Measurements from ENCODE around the gene TRIM54. TPM values are rescaled to one million over a fixed set of nuclear protein-coding genes. Genes with fewer than 3 reads are reported as not detected.
"Not testable (repeated sequence)": the region's sequence is repeated elsewhere in the genome, so short reads cannot be mapped to it uniquely, and the experiment has no call there.

Gene TRIM54
- total RNA-seq, 1 donor from 2014 or later, result 0.26 TPM

DNA sequence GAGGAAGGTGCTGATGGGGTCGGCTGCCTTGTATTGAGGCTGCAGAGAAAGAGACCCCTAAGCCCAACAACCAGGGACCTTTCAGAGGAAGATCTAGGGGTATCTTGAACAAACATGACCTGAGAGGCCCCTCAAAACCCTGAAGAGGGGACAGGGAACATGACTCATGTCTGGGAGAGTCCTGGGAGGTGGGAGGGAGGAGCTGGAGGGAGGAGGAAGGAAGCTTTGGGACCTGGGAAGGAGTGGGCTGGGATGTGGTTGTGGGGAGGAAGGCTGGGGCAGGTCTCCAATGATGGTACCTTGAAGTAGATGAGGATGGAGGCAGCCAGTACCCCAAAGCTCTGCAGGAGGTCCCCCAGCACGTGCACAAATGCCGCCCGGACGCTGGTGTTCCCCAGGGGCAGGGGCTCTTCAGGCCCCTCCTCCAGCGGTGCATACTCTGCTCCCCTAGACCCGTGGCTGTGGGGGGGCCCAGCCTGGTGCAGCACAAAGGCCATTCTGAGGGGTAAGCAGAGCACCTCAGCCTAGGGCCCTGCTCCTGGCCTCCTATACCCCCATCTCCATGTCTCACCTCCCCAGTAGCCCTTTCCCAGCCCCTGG lies 25.3 kb upstream of the TRIM54 start:
- no peak for DNase-seq (ENCODE audit: low read depth in 2 of 2)

DNA sequence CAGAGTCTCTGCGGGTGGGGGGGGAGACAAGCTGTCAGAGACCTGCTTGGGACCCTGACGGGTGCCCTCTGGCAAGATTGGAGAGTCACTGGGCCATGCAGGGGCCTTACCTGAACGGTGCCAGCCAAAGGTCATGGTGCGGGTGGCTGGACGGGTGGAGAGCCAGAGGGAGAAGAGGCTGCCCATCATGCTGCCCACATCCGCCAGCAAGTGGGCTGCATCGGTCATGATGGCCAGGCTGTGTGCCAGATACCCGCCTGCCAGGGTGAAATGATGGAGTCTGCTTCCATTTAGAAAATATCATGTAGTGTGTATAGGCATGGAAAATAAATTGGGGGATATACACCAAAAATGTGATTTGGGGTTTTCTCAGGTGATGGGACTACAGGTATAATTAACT lies 24.2 kb upstream of the TRIM54 start:
- no peak for DNase-seq (ENCODE audit: low read depth in 2 of 2)

- DNase-seq (ENCODE audit: low read depth in 2 of 2), result peak in 1 of 2 donors; percentile 25
Measured at GRCh38 chr2:27261241-27261925, 20.8 kb upstream of the TRIM54 start.

- no peak for DNase-seq (ENCODE audit: low read depth in 2 of 2)
Measured at GRCh38 chr2:27261926-27262298, 20.3 kb upstream of the TRIM54 start.

- DNase-seq (ENCODE audit: low read depth in 2 of 2), result peak in 1 of 2 donors; percentile 81
Measured at GRCh38 chr2:27262379-27263286, 19.6 kb upstream of the TRIM54 start, which contains the start of gene SLC30A3. Gene SLC30A3, minus strand, starts transcription at chr2:27263047. Its CDS starts 141 bp downstream, at chr2:27262906.

DNA sequence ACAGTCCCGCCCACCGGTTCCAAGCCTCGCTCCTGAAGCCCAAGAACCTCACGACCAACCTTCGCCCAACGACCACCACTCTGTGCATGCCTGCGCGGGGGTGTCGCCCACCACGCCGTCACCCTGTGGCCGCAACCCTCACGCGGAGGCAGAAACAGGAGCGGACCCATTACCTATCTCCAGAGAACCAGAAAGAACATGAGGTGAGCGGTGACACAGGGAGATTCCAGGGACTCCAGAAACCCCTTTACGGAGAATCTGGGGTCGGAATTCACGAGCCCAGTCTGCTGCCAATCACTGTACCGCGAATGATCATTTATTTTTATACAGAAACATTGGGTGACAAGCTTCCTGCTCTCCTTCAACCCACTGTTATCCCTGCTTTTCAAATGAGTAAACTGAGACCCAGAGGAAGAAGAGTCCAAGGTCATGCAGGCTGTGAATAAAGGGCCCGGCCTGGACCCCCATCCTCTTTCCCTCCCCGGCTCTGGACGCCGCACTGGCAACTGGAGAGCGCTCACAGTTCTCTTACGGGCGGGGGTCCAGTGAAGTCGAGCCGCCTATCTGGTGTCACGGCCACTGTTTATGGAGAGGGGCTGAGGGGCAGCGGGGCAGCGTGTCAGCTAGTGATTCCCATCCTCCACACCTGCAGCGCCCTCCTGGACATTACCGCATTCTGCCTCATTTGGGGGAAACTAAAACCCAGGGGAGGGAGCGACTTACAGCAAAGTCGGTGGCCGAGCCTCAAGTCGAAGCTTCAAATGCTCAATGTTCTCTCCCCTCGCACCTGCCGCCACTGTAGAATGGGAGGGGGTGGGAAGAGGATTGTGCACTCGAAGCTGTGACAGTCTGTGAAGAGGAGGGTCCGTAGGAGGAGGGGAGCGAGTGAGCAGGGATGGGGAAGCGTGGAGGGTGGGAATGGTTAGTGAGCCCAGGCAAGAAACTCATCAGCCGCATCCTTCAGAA lies 18.7 kb upstream of the TRIM54 start:
- DNase-seq (ENCODE audit: low read depth in 2 of 2), result peak in 1 of 2 donors; percentile 14

DNA sequence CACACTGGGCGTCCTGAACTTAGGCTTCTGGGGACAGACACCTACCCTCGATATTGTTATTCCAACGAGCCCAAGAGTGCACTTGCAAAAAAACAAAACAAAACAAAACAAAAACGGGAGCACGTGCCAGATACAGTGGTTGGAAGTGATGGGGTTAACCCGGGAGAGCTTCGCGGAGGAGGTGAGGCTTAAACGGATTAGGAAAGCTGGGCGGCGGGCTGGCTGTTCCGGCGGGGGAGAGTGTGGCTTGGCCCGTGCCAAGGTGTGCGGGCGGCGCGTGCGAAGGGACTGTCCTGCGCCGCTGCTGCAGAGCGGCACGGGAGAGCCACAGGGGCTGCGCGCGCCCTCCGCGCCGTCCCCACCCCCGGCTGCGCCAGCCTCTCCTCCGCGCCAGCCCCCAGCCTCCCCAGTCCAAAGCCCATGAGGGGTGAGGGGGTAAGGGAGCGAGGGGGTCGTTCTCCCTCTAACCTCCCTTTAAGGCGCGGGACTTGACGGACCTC lies 17.9 kb upstream of the TRIM54 start:
- DNase-seq (ENCODE audit: low read depth in 2 of 2), result peak in 1 of 2 donors; percentile 19

DNA sequence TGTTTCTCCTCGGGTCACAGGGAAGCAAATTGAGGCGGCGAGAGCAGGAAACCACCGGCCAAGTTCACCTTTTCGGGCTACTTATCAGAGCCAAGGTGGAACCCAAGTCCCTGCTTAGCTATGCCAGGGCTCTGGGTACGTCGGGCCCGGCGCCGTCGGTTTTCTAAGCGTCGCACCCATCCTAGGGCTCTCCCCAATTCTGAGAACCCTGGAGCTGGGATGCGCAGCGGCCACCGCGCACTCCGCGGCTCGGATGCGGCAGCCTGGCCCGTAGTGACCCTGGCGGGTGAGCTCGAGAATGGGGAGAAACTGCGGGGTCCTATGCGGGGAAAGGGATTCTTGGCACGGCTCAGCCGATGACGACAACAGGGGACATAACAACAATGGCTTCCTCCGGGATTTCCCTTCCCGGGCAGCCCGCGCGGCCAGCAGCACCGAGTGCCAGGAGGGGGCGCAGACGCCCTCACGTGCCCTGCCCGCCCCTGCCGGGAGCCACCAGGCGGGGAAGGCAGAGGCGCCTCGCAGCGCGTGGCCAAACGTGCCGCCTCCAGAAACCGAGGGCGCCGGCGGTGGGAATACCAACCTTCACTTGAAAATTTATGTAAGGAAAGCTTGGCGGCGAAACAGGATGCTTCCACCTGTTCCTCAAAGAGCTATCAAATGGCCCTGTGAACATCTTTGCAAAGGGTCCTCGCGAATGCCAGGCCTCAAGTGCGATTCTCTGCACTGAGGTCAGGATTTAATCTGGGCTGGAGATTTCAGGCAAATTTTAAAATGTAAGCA lies 17.3 kb upstream of the TRIM54 start:
- DNase-seq (ENCODE audit: low read depth in 2 of 2), result peak; percentile 67 to 88

DNA sequence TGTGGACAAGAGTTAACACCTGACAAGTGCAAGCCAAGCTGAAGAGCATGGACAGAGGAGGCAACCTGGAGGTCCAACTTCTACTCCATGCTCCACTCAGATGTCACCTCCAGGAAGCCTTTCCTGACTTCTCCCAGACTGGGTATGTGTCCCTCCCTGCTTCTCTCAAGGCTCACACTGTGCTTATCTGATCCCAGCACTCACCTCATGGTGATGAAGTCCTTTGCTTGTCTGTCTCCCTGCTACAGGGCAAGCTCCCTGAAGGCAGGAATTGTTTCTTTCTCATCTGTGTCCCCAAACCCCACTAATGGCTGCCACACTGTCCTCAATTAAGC lies 16.7 kb upstream of the TRIM54 start:
- no peak for DNase-seq (ENCODE audit: low read depth in 2 of 2)

GRCh38 chr2:27268296-27268695 lies 13.9 kb upstream of the TRIM54 start:
- DNase-seq (ENCODE audit: low read depth in 2 of 2), result not testable (repeated sequence)

DNA sequence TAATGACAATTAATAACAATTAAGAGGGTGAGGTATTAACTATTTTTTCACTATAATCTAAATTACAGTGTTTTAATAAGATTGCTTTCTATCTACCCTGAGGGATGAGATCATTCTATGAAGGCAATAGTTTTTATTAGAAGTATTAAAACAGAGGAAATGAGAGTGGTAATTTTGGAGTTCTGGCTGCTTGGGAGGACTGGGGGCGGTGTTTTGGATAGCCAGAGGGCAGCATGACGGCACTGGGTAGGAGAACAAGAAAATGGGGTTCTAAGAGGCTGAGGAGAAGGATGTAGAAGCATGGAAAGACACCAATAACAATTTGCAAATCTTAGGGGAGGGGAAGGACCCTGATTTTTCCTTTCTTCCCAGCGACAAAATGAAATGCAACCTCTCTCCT lies 12.1 kb upstream of the TRIM54 start:
- no peak for DNase-seq (ENCODE audit: low read depth in 2 of 2)

DNA sequence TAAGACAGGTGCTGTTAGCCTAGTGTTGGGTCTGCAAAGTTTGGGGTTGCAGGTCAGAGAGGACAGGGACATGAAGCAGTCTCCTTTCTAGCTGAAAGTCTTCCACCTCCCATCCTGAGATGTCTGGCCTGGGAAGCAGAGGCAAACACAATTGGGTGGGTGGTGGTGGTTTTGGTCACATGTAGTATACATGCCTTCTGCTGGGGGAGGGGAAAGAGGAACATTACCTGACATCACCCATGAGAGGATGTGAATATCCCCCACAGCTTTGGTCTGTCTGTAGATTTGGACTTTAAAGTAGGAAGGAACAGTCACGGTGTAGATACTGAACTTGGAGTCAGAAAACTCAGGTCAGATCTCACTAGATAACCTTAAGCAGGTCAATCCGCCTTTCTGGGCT lies 11.6 kb upstream of the TRIM54 start:
- no peak for DNase-seq (ENCODE audit: low read depth in 2 of 2)

DNA sequence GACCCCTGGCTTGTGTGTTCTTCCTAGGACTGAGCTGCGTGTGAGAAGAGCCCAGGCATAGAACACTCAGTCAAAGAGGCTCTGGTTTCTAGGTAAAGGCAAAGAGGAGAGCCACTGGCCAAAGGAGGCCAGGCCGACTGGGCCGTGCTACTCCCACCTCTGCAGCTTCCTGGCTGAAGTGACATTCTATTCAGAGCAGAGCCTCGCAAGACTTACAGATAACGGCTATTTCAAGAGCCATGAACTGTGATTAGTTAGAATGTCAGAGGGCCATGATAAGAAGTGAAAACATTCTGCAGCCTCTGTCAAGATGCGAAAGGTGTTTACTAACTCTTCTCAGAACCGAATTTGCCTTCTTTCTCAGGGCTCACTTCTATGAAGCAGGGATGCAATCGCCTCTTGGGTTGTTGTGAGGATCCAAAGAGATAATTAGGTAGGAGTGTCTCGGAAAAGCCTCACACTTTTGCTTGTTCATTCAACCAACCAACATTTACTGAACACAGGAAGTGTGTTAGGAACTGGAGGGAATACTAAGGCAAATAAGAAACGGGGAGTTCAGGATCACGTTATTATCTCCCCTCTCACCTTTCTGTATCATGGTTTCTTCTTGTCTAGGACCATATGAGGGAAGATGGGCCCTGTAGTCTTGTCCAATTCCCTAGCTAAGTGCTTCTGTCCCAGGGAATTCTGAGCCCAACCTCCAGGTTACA lies 10.4 kb upstream of the TRIM54 start:
- DNase-seq (ENCODE audit: low read depth in 2 of 2), result no peak

DNA sequence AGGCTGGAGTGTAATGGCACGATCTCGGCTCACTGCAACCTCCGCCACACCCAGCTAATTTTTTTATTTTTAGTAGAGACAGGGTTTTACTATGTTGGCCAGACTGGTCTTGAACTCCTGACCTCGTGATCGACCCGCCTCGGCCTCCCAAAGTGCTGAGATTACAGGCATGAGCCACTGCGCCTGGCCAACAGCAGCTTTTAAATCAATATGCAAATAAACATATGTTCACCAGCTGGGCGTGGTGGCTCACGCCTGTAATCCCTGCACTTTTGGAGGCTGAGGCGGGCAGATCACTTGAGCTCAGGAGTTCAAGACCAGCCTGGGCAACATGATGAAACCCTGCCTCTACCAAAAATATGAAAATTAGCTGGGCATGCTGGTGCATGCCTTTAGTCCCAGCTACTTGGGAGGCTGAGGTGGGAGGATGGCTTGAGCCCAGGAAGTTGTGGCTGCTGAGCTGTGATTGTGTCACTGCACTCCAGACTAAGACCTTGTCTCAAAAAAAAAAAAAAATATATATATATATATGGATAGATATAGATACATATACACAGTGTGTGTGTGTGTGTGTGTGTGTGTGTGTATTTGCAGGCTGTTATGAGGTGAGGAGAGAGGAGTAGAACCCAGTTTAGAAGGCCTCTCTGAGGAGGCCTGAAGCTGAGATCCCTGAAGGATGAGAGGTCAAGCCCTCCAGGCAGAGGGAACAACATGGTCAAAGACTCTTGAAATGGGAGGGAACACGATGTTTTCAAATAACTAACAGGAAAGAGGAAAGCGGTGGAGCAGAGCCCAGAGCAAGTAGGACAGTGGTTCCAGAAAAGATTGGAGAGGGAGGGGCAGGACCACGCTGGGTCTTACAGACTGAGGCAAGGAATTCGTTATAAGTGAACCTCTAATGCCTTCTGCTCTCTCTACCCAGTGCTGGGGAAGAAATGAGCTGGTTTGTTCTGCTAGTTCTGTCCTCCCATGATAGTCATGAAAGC lies 9.4 kb upstream of the TRIM54 start:
- not testable (repeated sequence) for DNase-seq (ENCODE audit: low read depth in 2 of 2)

DNA sequence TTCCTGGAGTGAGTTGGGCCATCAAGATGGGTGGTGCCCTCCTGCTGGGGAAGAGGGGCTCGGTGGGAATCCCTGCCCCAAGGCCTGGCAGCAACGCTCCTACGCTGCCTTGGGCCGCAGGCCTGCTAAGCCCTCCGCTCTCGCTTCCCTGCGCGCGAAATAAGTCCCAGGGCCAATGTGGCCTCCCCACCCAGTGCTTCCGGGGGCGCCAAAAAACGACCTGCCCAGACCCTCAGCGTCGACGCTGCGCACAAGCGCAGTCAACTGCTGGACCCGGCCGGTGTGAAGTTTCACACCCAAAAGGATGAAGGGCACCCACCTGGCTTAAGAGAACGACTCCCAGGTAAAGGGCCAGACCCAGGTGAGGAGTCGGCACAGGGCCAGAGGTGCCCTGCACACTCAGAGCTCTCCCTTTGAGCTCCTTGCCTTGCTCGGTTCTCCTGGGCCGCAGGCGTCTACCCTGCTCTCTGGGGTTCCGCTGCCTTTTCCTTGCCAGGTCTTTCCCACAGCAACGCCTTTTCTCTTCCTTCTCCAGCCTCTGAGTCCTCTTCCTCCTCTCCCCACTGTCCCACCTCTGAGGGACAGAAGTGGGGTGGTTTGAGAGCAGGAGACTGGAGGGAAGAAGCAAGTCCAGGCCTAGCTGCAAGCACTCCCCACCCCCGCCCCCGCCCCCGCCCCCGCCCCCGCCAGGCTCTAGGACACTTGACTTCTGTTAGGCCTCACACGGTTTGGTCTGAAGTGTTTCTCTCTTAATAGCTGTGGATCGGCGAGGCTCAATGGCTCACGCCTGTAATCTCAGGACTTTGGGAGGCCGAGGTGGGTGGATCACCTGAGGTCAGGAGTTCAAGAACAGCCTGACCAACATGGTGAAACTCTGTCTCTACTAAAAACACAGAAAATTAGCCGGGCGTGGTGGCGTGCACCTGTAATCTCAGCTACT lies 6.7 kb upstream of the TRIM54 start, which contains the start of gene DNAJC5G:
DNAJC5G (plus strand) TSS at position 223 of the 940 bp plus-strand sequence. CDS start 1,296 bp downstream, outside the sequence.
- no peak for DNase-seq (ENCODE audit: low read depth in 2 of 2)

DNA sequence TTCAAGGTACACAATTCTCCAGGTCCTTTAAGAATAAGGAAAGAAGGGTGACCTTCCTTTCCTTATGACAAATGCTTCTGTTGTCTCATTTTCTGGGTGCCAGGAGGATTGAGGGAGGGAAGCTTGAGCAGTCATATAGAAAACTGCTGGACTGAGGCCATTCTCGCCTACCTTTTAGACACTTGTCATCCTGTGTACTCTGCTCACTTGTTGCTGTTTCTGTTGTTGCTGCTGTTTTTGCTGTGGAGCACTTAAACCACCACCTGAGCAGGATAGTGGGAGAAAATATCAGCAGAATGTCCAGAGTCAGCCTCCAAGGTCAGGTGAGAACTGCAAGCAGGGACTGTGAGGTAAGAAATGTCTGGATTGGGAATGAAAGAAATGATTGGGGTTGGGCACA lies 4.2 kb upstream of the TRIM54 start:
- DNase-seq (ENCODE audit: low read depth in 2 of 2), result no peak

DNA sequence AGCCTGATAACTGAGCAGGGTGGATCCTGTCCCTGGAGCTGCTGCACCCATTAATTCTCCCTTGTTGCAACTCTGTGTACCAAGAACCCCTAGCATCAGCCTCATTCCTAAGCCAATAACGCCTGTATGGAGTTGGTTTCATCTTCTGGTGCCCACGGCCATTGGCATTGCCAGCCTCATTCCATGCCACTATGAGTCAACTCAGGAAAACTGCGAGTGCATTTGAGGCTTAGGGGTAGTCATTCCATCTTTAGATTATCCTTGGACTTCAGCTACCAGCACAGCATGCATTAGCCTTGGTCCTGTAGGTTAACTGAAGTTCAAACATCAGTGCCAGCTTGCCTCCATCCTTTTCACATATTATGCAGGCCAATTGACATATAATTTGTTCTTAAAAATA lies 1.4 kb upstream of the TRIM54 start:
- DNase-seq (ENCODE audit: low read depth in 2 of 2), result no peak
